ENCODE data around the gene SNED1. TPM values are rescaled to one million over a fixed set of nuclear protein-coding genes. Genes with fewer than 3 reads are reported as not detected.

Gene SNED1
- total and polyA plus RNA-seq, 2 experiments from 2014 or later = 6.1 to 29.4 TPM

- 96 to 97% methylated on average over 24 to 32 of the region's 32 CpGs for WGBS, 2 experiments (ENCODE audit: low coverage in 1 of 2, low lambda C conversion rate in 2 of 2, missing lambda C conversion rate in 2 of 2)
- Histone ChIP-seq H3K4me1 (ENCODE audit: insufficient read depth) (peaks cover 10% of the 10 kb centered on the region; the same call in 1 of the 2 replicates), H3K9me3 (ENCODE audit: low read depth) (no peaks in the 10 kb centered on the region), H3K9ac (no peak overlapping the region), H4K20me1 (ENCODE audit: insufficient read depth) (no peaks in the 10 kb centered on the region), H3K4me3 (no peak overlapping the region), H3K27ac (no peak overlapping the region), H3K79me2 (ENCODE audit: insufficient read depth) (no peaks in the 10 kb centered on the region), H3F3A (ENCODE audit: insufficient read depth) (no peaks in the 10 kb centered on the region), H3K27me3 (replicated peaks; ENCODE audit: insufficient read depth) (no peaks in the 10 kb centered on the region), H2AFZ (no peak overlapping the region), H3K9me2 (ENCODE audit: insufficient read depth) (no peaks in the 10 kb centered on the region), H3K36me3 (ENCODE audit: low read depth) (no peaks in the 10 kb centered on the region), H3K4me2 (ENCODE audit: unreplicated experiment) (no peak overlapping the region)
- TF ChIP-seq EZH2phosphoT487 (IDR thresholded peaks at IDR 0.05; ENCODE audit: insufficient read depth, low read depth) (no peak), EZH2 (IDR thresholded peaks at IDR 0.05; ENCODE audit: insufficient read depth, poor library complexity, severe bottlenecking) (no peak)
- DNase-seq = no peak
- in situ Hi-C loops (cut with MboI) = no loop called here
Measured at GRCh38 chr2:240956935-240957655, 41.3 kb upstream of the SNED1 start.

GRCh38 chr2:240957656-240958365 is 40.6 kb upstream of the SNED1 start:
- no peak overlapping the region for H3K27ac ChIP-seq
- peak overlapping the region; percentile 29 for H3K9ac ChIP-seq
- H3K27me3 ChIP-seq (replicated peaks; ENCODE audit: insufficient read depth) = no peaks in the 10 kb centered on the region
- 15 to 17% methylated on average over 15 to 17 of the region's 17 CpGs for WGBS, 2 experiments (ENCODE audit: low coverage in 1 of 2, low lambda C conversion rate in 2 of 2, missing lambda C conversion rate in 2 of 2)
- no peaks in the 10 kb centered on the region for H3K9me2 ChIP-seq (ENCODE audit: insufficient read depth)
- in situ Hi-C loops (cut with MboI) = no loop called here
- no peak overlapping the region for H3K4me3 ChIP-seq
- no peaks in the 10 kb centered on the region for H3F3A ChIP-seq (ENCODE audit: insufficient read depth)
- no peaks in the 10 kb centered on the region for H3K79me2 ChIP-seq (ENCODE audit: insufficient read depth)
- no peaks in the 10 kb centered on the region for H3K36me3 ChIP-seq (ENCODE audit: low read depth)
- H4K20me1 ChIP-seq (ENCODE audit: insufficient read depth) = no peaks in the 10 kb centered on the region
- H2AFZ ChIP-seq = peak overlapping the region; percentile 36
- peak; percentile 60 for DNase-seq
- no peak overlapping the region for H3K4me2 ChIP-seq (ENCODE audit: unreplicated experiment)
- H3K4me1 ChIP-seq (ENCODE audit: insufficient read depth) = peaks cover 14% of the 10 kb centered on the region; the same call in 1 of the 2 replicates
- no peaks in the 10 kb centered on the region for H3K9me3 ChIP-seq (ENCODE audit: low read depth)
- TF ChIP-seq EZH2 (IDR thresholded peaks at IDR 0.05; ENCODE audit: insufficient read depth, poor library complexity, severe bottlenecking) (no peak), EZH2phosphoT487 (IDR thresholded peaks at IDR 0.05; ENCODE audit: insufficient read depth, low read depth) (no peak)

- H3K4me2 ChIP-seq (ENCODE audit: unreplicated experiment) = no peak overlapping the region
- WGBS, 2 experiments (ENCODE audit: low coverage in 1 of 2, low lambda C conversion rate in 2 of 2, missing lambda C conversion rate in 2 of 2) = 88 to 90% methylated on average over 16 to 17 of the region's 19 CpGs
Measured at GRCh38 chr2:240958366-240959213, 39.8 kb upstream of the SNED1 start.

More at GRCh38 chr2:240958366-240959213, 39.8 kb upstream of the SNED1 start:
- no peaks in the 10 kb centered on the region for H3K36me3 ChIP-seq (ENCODE audit: low read depth)
- no peak overlapping the region; the same call in 1 of the 2 replicates for H3K9ac ChIP-seq
- TF ChIP-seq EZH2phosphoT487 (IDR thresholded peaks at IDR 0.05; ENCODE audit: insufficient read depth, low read depth) = no peak
- no peak for TF ChIP-seq EZH2 (IDR thresholded peaks at IDR 0.05; ENCODE audit: insufficient read depth, poor library complexity, severe bottlenecking)
- DNase-seq = no peak
- in situ Hi-C loops (cut with MboI) = no loop called here
- H3K9me3 ChIP-seq (ENCODE audit: low read depth) = no peaks in the 10 kb centered on the region
- H3K9me2 ChIP-seq (ENCODE audit: insufficient read depth) = no peaks in the 10 kb centered on the region
- no peak overlapping the region for H3K27ac ChIP-seq
- no peak overlapping the region for H3K4me3 ChIP-seq
- no peaks in the 10 kb centered on the region for H3K79me2 ChIP-seq (ENCODE audit: insufficient read depth)
- H2AFZ ChIP-seq = no peak overlapping the region
- H3K4me1 ChIP-seq (ENCODE audit: insufficient read depth) = peaks cover 14% of the 10 kb centered on the region; the same call in 1 of the 2 replicates
- no peaks in the 10 kb centered on the region for H3F3A ChIP-seq (ENCODE audit: insufficient read depth)
- no peaks in the 10 kb centered on the region for H3K27me3 ChIP-seq (replicated peaks; ENCODE audit: insufficient read depth)
- no peaks in the 10 kb centered on the region for H4K20me1 ChIP-seq (ENCODE audit: insufficient read depth)

All from GM23248 (cell line).